Epithelial cell of alveolus of lung (primary cell): ENCODE results near the gene LRRC75A. TPM values are rescaled to one million over a fixed set of nuclear protein-coding genes. Genes with fewer than 3 reads are reported as not detected.

Source experiments
- total RNA-seq: library from RNA; depleted of rRNA; stranded (reverse); fragments of >200 nt; gene quantifications from 2 replicates; pipeline ENCODE4 v1.2.1, GENCODE V29; 2015

Gene LRRC75A, protein sequence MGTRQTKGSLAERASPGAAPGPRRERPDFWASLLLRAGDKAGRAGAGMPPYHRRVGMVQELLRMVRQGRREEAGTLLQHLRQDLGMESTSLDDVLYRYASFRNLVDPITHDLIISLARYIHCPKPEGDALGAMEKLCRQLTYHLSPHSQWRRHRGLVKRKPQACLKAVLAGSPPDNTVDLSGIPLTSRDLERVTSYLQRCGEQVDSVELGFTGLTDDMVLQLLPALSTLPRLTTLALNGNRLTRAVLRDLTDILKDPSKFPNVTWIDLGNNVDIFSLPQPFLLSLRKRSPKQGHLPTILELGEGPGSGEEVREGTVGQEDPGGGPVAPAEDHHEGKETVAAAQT
- 0.13 TPM in 1 of 2 replicates, not detected in the other for total RNA-seq

DNA sequence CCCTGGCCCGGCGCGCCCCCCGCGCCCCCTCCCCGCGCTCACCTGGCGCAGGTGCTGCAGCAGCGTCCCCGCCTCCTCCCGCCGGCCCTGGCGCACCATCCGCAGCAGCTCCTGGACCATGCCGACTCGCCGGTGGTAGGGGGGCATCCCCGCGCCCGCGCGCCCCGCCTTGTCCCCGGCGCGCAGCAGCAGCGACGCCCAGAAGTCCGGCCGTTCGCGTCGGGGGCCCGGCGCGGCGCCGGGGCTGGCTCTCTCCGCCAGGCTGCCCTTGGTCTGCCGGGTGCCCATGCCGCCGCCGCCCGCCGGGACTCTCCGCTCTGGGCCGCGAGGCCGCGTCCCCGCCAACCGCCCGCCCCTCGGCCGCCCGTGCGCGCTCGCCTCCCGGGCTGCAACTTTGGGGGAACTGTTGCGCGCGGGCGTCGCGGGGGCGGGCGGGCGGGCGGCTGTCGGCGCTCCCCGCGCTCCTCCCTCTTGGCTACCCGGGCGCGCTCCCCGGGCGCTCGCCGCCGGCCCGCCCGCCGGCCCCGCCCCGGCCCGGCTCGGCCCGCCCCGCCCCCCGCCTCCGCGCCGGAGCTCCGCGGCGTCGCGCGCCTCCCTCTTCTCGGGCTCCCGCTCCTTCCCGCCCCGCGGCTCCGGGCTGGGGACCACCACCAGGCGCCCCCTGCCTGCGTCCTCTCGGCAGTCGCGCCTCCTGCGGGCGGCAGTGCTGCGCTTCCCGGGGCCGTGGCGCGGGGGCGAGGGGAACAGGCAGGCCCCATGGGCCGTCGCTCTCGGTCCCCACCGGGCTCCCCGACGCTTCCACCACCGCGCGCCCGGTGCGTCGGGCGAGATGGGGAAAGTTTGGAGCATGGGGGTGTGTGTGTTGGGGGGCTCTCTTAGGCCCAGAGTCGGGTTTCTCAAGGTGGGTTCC lies at the start of gene LRRC75A:
TSS of gene LRRC75A (minus strand) at position 491 of the 910 bp plus-strand sequence. CDS start at position 288, 203 bp downstream.

DNA sequence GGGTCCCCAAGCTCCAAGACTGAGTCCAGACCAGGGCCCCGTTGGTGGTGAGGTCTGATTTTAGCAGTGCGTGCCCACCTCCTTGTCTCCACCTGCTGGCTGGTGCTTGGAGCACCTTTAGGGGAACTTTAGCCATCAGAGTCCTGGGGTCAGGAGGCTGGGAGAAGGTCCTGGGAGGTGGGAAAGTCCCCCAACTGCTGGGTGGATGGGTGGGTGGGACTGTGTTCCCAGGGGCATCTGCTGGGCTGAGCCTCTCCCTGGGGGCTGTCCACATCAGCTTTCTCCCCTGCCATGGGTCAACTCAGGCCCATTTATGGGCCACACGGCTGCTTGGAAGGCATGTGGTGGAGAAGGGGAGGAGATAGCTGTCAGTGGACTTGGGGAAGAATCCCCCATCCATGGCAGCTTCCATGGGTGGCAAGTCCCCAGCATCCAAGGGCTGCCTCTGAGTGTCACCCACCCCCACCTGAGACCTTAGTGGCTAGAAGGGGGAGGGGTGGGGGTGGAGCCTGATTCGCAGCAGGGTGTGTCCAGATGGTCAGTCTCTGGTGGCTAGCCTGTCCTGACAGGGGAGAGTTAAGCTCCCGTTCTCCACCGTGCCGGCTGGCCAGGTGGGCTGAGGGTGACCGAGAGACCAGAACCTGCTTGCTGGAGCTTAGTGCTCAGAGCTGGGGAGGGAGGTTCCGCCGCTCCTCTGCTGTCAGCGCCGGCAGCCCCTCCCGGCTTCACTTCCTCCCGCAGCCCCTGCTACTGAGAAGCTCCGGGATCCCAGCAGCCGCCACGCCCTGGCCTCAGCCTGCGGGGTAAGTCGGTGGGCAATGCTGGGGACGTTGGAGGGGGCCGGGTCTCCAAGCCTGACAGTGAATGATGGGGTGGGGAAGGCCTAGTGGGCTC lies 76.7 kb downstream of the LRRC75A start, which contains the start of gene TRPV2:
TSS of gene TRPV2 (plus strand) at position 541 of the 894 bp plus-strand sequence. CDS start 2,098 bp downstream, outside the sequence.

Other genes with a start within 250 kb of the LRRC75A start
- gene CENPV, start 138.7 kb downstream of the LRRC75A start, total RNA-seq = 14.6 and 63.5 TPM in 2 replicates
- gene UBB, start 111.1 kb downstream of the LRRC75A start, total RNA-seq = 1,044 and 1,408 TPM in 2 replicates
- 16.9 and 115 TPM in 2 replicates for gene TRPV2, start 76.6 kb downstream of the LRRC75A start, total RNA-seq
- 5.0 and 10.9 TPM in 2 replicates for gene ZNF287, start 77.0 kb upstream of the LRRC75A start, total RNA-seq
- gene ZNF624, start 161.7 kb upstream of the LRRC75A start, total RNA-seq = 4.8 and 6.6 TPM in 2 replicates
- gene CCDC144A, start 198.0 kb upstream of the LRRC75A start, total RNA-seq = 0.39 and 1.0 TPM in 2 replicates